GM23338 (cell line): ENCODE results near the gene CD83. TPM values are rescaled to one million over a fixed set of nuclear protein-coding genes. Genes with fewer than 3 reads are reported as not detected.

Experiments used
- ATAC-seq: fragments of 200-7000 bp; cut with Tn5 transposase; 3 replicates; pipeline ENCODE4 v1.9.1; 2020
- DNase-seq: peaks from one replicate; pipeline ENCODE4 v3.0.0-alpha.2; 2015; ENCODE audit warnings: low spot score
- H2AFZ ChIP-seq: fragments of 200-600 bp; sonication (generic); 2 replicates; pipeline ENCODE4 v1.8.0; 2016; ENCODE audit warnings: antibody characterized with exemption, mild to moderate bottlenecking, moderate library complexity
- H3F3A ChIP-seq: fragments of 200-600 bp; sonication (generic); replicated peaks from 2 replicates; pipeline ENCODE4 v1.8.0; 2017; ENCODE audit warnings: antibody characterized with exemption, mixed run types, low read depth
- H3K27ac ChIP-seq: fragments of 200-600 bp; sonication (generic); 2 replicates; pipeline ENCODE4 v1.6.1; 2016; ENCODE audit warnings: low read depth
- H3K27me3 ChIP-seq: fragments of 200-600 bp; sonication (generic); 2 replicates; pipeline ENCODE4 v1.8.0; 2016; ENCODE audit warnings: mild to moderate bottlenecking, mixed run types, moderate library complexity; ENCODE audit not compliant: insufficient read depth
- H3K36me3 ChIP-seq: fragments of 200-600 bp; sonication (generic); 2 replicates; pipeline ENCODE4 v1.8.0; 2016; ENCODE audit warnings: mild to moderate bottlenecking; ENCODE audit not compliant: insufficient read depth
- H3K4me1 ChIP-seq: fragments of 200-600 bp; sonication (generic); 2 replicates; pipeline ENCODE4 v1.8.0; 2016; ENCODE audit warnings: mild to moderate bottlenecking, moderate library complexity; ENCODE audit not compliant: insufficient read depth
- H3K4me2 ChIP-seq: fragments of 200-600 bp; sonication (generic); 2 replicates; pipeline ENCODE4 v1.7.1; 2017; ENCODE audit warnings: mixed run types
- H3K4me3 ChIP-seq: fragments of 200-600 bp; sonication (generic); 2 replicates; pipeline ENCODE4 v1.6.1; 2016; ENCODE audit warnings: mixed run types
- H3K79me2 ChIP-seq: fragments of 200-600 bp; sonication (generic); replicated peaks from 2 replicates; pipeline ENCODE4 v1.8.0; 2017; ENCODE audit warnings: mild to moderate bottlenecking; ENCODE audit not compliant: insufficient read depth
- H3K9me2 ChIP-seq: fragments of 200-600 bp; sonication (generic); 2 replicates; pipeline ENCODE4 v1.8.0; 2017; ENCODE audit not compliant: insufficient read depth
- H4K20me1 ChIP-seq: fragments of 200-600 bp; sonication (generic); replicated peaks from 2 replicates; pipeline ENCODE4 v1.8.0; 2017; ENCODE audit warnings: mild to moderate bottlenecking; ENCODE audit not compliant: insufficient read depth
- H3K27ac Mint-ChIP-seq: 2 replicates; pipeline ENCODE4 v1.8.0; 2020; ENCODE audit warnings: inconsistent platforms, mild to moderate bottlenecking, moderate library complexity, mixed read lengths
- H3K27me3 Mint-ChIP-seq: 3 replicates; pipeline ENCODE4 v1.8.0; 2022; ENCODE audit warnings: low read depth, mild to moderate bottlenecking, moderate library complexity, mixed read lengths, inconsistent platforms; ENCODE audit not compliant: insufficient read depth, poor library complexity
- H3K36me3 Mint-ChIP-seq: 3 replicates; pipeline ENCODE4 v1.8.0; 2021; ENCODE audit warnings: low read depth, mild to moderate bottlenecking, inconsistent platforms, moderate library complexity, mixed read lengths
- H3K4me1 Mint-ChIP-seq: 3 replicates; pipeline ENCODE4 v1.8.0; 2020; ENCODE audit warnings: mild to moderate bottlenecking, inconsistent platforms, mixed read lengths
- H3K4me3 Mint-ChIP-seq: 3 replicates; pipeline ENCODE4 v1.8.0; 2021; ENCODE audit warnings: moderate library complexity, mild to moderate bottlenecking, inconsistent platforms, mixed read lengths
- H3K9me3 Mint-ChIP-seq: 3 replicates; pipeline ENCODE4 v1.8.0; 2020; ENCODE audit warnings: moderate library complexity, mild to moderate bottlenecking, inconsistent platforms, mixed read lengths
- EZH2phosphoT487 ChIP-seq: fragments of 200-600 bp; sonication (generic); IDR thresholded peaks from one replicate; pipeline ENCODE4 v1.8.1; 2018; ENCODE audit warnings: antibody characterized with exemption; ENCODE audit not compliant: unreplicated experiment
- JUNB ChIP-seq: IDR thresholded peaks from one replicate; pipeline ENCODE4 v1.6.1; 2016; ENCODE audit warnings: antibody characterized with exemption; ENCODE audit not compliant: unreplicated experiment
- POLR2AphosphoS5 ChIP-seq: IDR thresholded peaks from 2 replicates; pipeline ENCODE4 v1.6.1; 2016; ENCODE audit warnings: antibody characterized with exemption, low read depth
- STAT1 ChIP-seq: IDR thresholded peaks from one replicate; pipeline ENCODE4 v1.6.1; 2016; ENCODE audit warnings: antibody characterized with exemption; ENCODE audit not compliant: unreplicated experiment
- ZNF114 ChIP-seq: fragments of 250-450 bp; sonication (Bioruptor Pico); IDR thresholded peaks from 2 replicates; pipeline ENCODE4 v1.5.0; 2020; ENCODE audit warnings: mild to moderate bottlenecking, moderate library complexity
- ZNF331 ChIP-seq: fragments of 250-450 bp; sonication (Bioruptor Pico); IDR thresholded peaks from 2 replicates; pipeline ENCODE4 v1.5.0; 2020; ENCODE audit warnings: low read depth, mild to moderate bottlenecking, moderate library complexity
- ZNF462 ChIP-seq: fragments of 250-450 bp; sonication (Bioruptor Pico); IDR thresholded peaks from 2 replicates; pipeline ENCODE4 v1.5.0; 2020; ENCODE audit warnings: mild to moderate bottlenecking, moderate library complexity
- polyA plus RNA-seq: library from polyadenylated mRNA; unstranded; fragments of >200 nt; fragmentation: Nextera tagmentation; extraction: Ambion mirVana; gene quantifications from 2 replicates; pipeline ENCODE4 v1.2.1, GENCODE V29; 2016
- total RNA-seq: library from RNA; depleted of rRNA; stranded (reverse); fragments of >200 nt; shearing (Covaris generic); gene quantifications from 2 replicates; pipeline ENCODE4 v1.2.3, GENCODE V29; 2014
- TF ChIP-seq, protein P1 (sequence below): IDR thresholded peaks from one replicate; pipeline ENCODE4 v1.6.1; 2018; ENCODE audit warnings: antibody characterized with exemption; ENCODE audit not compliant: unreplicated experiment

The CD83 gene
- total and polyA plus RNA-seq, 2 experiments from 2014 or later = 8.1 to 13.2 TPM

DNA sequence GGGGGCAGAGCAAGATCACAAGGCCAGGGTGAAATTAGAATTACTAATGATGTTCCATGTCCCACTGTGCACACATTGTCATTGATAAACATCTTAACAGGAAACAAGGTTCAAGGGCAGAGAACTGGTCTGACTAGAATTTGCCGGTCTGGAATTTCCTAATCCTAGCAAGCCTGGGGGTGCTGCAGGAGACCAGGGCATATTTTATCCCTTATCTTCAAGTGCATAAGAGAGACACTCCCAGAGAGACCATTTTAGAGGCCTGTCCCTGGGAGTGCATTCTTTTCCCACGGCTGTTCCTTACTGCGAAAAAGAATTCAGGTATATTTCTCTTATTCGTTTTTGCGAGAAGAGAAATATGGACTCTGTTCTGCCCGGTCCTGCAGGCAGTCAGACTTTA is 41.5 kb downstream of the CD83 start:
- ATAC-seq (no peak), DNase-seq (peak; percentile 51)
- Mint-ChIP-seq H3K27ac (no peak overlapping the region), H3K4me3 (no peak overlapping the region), H3K27me3 (peaks cover 3% of the 10 kb centered on the region), H3K4me1 (peaks cover 27% of the 10 kb centered on the region), H3K9me3 (peaks cover 31% of the 10 kb centered on the region), H3K36me3 (peaks cover 28% of the 10 kb centered on the region)
- Histone ChIP-seq H3K36me3 (0 out of 2 replicates have a peak, but pooled peaks cover 4% of the 10 kb centered on the region), H3F3A (no peaks in the 10 kb centered on the region), H3K9me2 (peaks cover 10% of the 10 kb centered on the region; the same call in 1 of the 2 replicates), H3K4me3 (no peak overlapping the region), H3K4me1 (peaks cover 19% of the 10 kb centered on the region), H3K27ac (no peak overlapping the region), H3K27me3 (no peaks in the 10 kb centered on the region), H3K4me2 (no peak overlapping the region), H3K79me2 (no peaks in the 10 kb centered on the region), H4K20me1 (no peaks in the 10 kb centered on the region), H2AFZ (no peak overlapping the region)
- TF ChIP-seq ZNF114 (CRISPR knock-in tag) = no peak
- TF ChIP-seq POLR2AphosphoS5 = no peak
- TF ChIP-seq, protein P1, sequence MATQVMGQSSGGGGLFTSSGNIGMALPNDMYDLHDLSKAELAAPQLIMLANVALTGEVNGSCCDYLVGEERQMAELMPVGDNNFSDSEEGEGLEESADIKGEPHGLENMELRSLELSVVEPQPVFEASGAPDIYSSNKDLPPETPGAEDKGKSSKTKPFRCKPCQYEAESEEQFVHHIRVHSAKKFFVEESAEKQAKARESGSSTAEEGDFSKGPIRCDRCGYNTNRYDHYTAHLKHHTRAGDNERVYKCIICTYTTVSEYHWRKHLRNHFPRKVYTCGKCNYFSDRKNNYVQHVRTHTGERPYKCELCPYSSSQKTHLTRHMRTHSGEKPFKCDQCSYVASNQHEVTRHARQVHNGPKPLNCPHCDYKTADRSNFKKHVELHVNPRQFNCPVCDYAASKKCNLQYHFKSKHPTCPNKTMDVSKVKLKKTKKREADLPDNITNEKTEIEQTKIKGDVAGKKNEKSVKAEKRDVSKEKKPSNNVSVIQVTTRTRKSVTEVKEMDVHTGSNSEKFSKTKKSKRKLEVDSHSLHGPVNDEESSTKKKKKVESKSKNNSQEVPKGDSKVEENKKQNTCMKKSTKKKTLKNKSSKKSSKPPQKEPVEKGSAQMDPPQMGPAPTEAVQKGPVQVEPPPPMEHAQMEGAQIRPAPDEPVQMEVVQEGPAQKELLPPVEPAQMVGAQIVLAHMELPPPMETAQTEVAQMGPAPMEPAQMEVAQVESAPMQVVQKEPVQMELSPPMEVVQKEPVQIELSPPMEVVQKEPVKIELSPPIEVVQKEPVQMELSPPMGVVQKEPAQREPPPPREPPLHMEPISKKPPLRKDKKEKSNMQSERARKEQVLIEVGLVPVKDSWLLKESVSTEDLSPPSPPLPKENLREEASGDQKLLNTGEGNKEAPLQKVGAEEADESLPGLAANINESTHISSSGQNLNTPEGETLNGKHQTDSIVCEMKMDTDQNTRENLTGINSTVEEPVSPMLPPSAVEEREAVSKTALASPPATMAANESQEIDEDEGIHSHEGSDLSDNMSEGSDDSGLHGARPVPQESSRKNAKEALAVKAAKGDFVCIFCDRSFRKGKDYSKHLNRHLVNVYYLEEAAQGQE = no peak
- no peak for TF ChIP-seq ZNF331 (CRISPR knock-in tag)
- TF ChIP-seq STAT1 = no peak
- no peak for TF ChIP-seq EZH2phosphoT487

GRCh38 chr6:14162826-14163225 is 45.3 kb downstream of the CD83 start:
- no peak overlapping the region for H3K4me3 ChIP-seq
- Mint-ChIP-seq H3K36me3 (peaks cover 28% of the 10 kb centered on the region), H3K27ac (no peak overlapping the region), H3K4me1 (peaks cover 27% of the 10 kb centered on the region), H3K9me3 (peaks cover 28% of the 10 kb centered on the region), H3K4me3 (no peak overlapping the region), H3K27me3 (peaks cover 3% of the 10 kb centered on the region)
- H2AFZ ChIP-seq = peak overlapping the region; percentile 83; the same call in 1 of the 2 replicates
- peaks cover 7% of the 10 kb centered on the region; the same call in 1 of the 2 replicates for H3K9me2 ChIP-seq
- H3K79me2 ChIP-seq = no peaks in the 10 kb centered on the region
- peak overlapping the region; percentile 24; the same call in 1 of the 2 replicates for H3K4me2 ChIP-seq
- ATAC-seq (no peak), DNase-seq (no peak)
- H3K27me3 ChIP-seq = no peaks in the 10 kb centered on the region
- H3F3A ChIP-seq = no peaks in the 10 kb centered on the region
- no peaks in the 10 kb centered on the region for H4K20me1 ChIP-seq
- no peak overlapping the region for H3K27ac ChIP-seq
- peaks cover 19% of the 10 kb centered on the region for H3K4me1 ChIP-seq
- TF ChIP-seq JUNB = no peak
- TF ChIP-seq, protein P1 = no peak
- no peak for TF ChIP-seq POLR2AphosphoS5
- no peak for TF ChIP-seq ZNF462 (CRISPR knock-in tag)
- no peak for TF ChIP-seq STAT1
- 0 out of 2 replicates have a peak, but pooled peaks cover 4% of the 10 kb centered on the region for H3K36me3 ChIP-seq
